8988T (cell line): ENCODE results near the gene EPHA2.

Experiments used
- DNase-seq: peaks from one replicate; pipeline ENCODE4 v3.0.0; 2011

EPHA2 gene

GRCh38 chr1:16133007-16133961 is 22.6 kb downstream of the EPHA2 start:
- DNase-seq = no peak

DNA sequence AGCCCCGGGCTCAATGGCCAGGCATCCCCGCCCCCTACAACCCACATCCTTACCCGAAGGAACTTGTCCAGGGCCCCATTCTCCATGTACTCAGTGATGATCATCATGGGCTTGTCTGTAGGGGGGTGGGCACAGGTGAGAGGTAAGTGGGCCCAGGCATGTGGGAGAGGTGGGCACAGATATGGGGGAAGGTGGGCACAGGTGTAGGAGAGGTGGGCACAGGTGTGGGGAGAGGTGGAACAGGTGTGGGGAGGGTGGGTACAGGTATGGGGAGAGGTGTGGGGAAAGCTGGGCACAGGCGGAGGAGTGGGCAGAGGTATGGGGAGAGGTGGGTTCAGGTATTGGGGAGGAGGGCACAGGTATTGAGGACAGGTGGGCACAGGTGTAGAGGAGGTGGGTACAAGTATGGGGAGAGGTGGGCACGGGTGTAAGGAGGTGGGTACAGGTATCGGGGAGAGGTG is 23.5 kb downstream of the EPHA2 start:
- no peak for DNase-seq

- DNase-seq = no peak
Observed at GRCh38 chr1:16131636-16132324, 24.1 kb downstream of the EPHA2 start.

DNA sequence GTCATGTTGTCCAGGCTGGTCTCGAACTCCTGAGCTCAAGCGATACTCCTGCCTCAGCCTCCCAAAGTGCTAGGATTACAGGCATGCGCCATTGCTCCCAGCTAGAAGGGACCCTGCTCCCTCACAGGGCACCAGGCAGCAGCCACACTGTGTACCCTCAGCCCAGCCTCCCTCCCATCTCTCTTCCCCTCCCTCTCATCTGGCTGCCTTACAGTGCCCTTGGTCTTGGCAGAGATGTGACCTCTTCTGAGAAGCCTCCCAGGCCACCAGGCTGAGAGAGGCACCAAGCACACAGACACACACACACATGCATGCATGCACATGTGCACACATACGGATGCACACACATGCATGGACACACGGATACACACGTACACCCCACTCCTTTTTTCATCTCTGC is 25.0 kb downstream of the EPHA2 start:
- no peak for DNase-seq

- no peak for DNase-seq
Observed at GRCh38 chr1:16129921-16130543, 25.8 kb downstream of the EPHA2 start.

DNA sequence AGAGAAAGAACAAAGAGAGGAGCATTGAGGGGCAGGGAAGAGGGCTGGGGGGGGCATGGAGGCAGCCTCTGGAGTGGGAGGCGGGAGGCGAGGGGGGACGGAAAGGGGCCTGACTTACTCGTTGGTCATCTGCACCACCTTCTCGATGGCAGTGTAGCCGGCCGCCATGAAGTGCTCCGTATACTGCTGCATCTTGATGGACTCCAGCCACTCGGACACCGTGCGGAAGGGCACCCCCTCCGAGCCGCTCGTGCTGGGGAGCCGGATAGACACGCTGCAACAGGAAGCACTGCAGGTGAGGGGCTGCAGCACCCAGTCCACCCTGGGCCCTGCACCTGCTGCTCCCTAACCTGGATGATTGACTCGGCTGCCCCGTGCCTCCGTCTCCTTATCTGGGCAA is 26.6 kb downstream of the EPHA2 start:
- DNase-seq = no peak

DNA sequence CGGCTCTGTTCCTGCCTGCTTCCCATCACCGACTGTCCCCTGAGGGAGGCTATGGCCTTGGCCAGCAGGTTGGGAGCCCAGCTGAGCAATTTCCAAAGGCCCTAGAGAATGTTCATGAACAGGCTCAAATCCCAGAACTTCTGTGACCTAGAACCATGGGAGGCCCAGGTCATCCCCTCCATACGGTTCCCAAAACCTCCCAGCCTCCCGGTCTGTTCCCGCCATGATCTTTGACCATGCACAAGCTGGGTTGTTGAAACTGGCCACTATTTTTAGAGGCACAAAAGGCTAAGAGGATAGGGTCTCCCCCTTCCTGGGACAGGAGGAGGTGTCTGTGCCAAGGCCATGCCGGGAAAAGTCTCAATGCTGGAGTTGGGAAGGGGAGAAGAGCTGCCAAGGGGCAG is 27.5 kb downstream of the EPHA2 start:
- DNase-seq = no peak

- no peak for DNase-seq
Observed at GRCh38 chr1:16127676-16128337, 28.1 kb downstream of the EPHA2 start.

- DNase-seq = no peak
Observed at GRCh38 chr1:16126743-16127515, 28.9 kb downstream of the EPHA2 start.

GRCh38 chr1:16126160-16126559 is 29.7 kb downstream of the EPHA2 start:
- DNase-seq = no peak

DNA sequence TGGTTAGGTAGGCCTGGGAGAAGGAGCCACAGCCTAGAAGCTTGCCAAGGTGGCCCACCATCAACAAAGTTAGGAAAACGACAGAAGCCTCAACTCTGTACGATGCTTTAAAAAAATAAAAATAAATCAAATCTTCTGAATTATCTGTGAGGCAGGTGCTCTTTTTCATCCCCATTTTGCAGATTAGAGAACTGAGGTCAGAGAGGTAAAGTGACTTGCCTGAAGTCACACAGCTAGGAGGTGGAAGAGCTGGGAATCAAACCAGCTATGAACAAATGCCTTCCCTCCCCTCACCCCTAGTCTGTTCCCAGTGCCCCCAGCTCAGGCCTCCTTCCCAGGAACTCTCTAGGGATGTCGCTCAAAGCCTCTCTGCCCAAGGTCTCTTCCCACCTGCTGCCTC is 30.4 kb downstream of the EPHA2 start:
- no peak for DNase-seq

- no peak for DNase-seq
Observed at GRCh38 chr1:16125088-16125470, 30.8 kb downstream of the EPHA2 start.

DNA sequence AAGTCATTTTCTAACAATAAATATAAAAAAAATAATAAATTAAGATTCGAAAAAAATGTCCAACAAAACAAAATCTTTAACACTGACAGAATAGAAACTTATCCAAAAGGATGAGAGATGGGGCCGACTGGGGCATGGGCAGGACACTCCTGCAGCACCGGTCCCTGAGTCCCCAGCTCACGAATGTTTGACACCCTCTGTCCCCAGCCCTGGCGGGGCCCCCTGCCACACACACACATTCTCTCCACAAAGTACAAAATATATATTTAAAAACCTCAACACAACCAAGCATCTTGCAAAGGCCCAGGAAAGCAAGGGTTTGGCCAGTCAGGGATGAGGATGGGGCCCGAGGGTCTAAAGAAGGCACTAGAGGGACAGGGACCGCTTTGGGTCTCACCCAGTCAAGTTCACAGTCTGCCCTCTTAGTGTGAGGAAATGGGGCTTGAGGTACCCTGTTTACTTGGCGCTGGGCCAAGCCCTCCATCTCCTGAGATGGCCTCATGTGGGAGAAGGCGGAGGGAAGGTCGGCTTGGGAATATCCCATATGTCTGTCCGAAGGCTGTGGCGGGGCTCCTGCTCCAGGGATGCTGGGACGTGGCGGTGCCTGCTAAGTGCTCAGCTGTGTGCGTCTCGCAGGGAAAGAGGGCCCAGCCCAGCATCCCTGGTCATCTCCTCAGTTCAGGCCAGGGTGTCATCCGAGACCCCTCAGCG is 31.3 kb downstream of the EPHA2 start:
- no peak for DNase-seq

GRCh38 chr1:16122916-16123315 is 33.0 kb downstream of the EPHA2 start:
- DNase-seq = no peak

DNA sequence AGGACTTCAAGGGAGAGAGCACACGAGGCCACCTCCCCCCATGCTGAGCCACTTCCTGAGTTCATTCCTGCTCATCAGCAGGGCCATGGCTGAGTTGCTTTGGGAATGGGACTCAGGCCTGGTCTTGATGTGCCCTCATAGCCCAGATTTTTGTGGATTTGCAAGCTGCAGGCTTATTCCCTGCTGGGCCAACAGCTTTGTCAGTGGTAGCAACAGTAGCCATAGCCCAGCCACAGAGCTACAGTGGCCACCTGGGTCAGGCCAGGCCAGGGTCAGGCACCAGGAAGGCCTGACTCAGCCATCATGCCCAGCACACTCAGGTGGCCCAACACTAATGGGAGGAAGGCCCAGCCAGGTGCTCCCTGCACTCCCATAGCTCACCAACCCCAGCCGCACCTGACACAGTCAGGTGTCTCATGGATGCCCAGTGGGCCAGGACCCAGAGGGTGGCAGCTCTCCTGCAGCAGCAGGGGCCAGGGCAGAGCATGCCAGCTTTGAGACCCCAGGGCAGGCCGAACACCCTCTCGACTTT is 33.5 kb downstream of the EPHA2 start:
- no peak for DNase-seq

GRCh38 chr1:16120940-16121410 is 34.9 kb downstream of the EPHA2 start:
- DNase-seq = peak; percentile 2

- peak; percentile 21 for DNase-seq
Observed at GRCh38 chr1:16120407-16120806, 35.5 kb downstream of the EPHA2 start.

GRCh38 chr1:16119926-16120325 is 35.9 kb downstream of the EPHA2 start:
- peak; percentile 7 for DNase-seq

DNA sequence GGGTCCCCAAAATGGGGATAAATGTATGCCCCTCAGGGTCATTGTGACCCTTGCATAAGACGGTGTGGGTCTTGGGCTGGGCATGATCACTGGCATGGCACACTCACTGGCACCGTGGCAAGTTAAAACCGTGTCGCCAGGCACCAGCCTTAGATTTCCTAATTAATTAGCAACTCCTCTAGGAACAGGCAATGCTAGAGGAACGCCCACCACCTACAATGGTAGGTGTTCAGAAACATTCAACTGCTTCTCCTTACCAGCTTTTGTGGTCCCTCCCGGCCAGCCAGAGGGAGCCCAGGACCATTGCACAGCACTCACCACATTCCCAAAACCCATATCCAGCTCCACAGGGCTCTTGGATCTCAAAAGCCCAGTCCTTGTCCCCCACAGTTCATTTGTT is 36.4 kb downstream of the EPHA2 start:
- peak; percentile 11 for DNase-seq

DNA sequence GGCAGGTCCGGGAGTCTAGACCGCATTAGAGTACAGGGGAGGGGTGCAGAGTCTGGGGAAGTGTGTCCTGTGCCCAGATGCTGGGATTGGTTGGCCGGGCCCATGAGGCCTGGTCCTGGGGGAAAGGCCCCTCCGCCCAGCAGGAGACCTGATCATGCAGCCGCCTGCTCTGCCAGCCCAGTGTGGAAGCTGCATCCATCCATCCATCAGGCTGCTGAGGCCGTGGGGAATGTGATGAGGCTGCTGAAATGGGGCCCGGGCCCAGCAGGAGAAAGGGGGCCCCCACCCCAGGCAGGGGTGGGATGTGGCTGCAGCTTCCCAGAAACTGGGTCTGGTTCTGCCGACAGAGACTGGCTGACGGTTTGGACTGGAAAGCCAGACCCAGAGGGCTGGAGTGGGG is 37.2 kb downstream of the EPHA2 start:
- DNase-seq = peak; percentile 15

DNA sequence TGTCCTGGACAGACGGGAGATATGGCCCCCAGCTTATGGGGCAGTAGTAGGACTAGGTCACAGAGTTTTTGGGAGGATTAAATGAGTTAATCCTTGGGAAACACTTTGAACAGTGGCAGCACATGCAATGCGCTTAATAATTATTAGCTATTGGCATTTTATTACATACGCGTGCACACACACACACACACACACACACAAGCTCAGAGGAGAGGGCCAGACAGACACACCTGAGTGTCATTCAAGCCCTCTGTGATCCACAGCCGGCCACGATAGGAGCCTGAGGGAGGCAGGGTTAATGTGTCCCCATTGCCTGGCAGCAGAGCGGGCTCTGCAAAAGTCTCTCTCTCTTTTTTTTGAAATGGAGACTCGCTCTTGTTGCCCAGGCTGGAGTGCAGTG is 37.9 kb downstream of the EPHA2 start:
- DNase-seq = no peak
